SK-N-SH treated with all-trans-retinoic acid at 6 μM for 48 hours (cell line): ENCODE measurements around the gene PHF21B.

Experiments
- ATAC-seq: fragments of 200-7000 bp; cut with Tn5 transposase; 3 replicates; pipeline ENCODE4 v1.9.1; 2020; ENCODE audit warnings: mild to moderate bottlenecking, moderate library complexity
- ARNTL ChIP-seq: fragments of 450-650 bp; formaldehyde crosslinking; IDR thresholded peaks from 2 replicates; pipeline ENCODE4 v1.5.0; 2020; ENCODE audit warnings: low read depth, mild to moderate bottlenecking, moderate library complexity, borderline replicate concordance
- BACH2 ChIP-seq: fragments of 250-450 bp; sonication (Bioruptor Pico); IDR thresholded peaks from 2 replicates; pipeline ENCODE4 v1.9.0; 2021; ENCODE audit warnings: mild to moderate bottlenecking, borderline replicate concordance
- ESRRG ChIP-seq: fragments of 250-450 bp; sonication (Bioruptor Pico); IDR thresholded peaks from 2 replicates; pipeline ENCODE4 v1.6.1; 2021; ENCODE audit warnings: mild to moderate bottlenecking
- GLIS3 ChIP-seq: fragments of 250-450 bp; sonication (Bioruptor Pico); IDR thresholded peaks from 2 replicates; pipeline ENCODE4 v1.5.0; 2020; ENCODE audit warnings: mild to moderate bottlenecking, moderate library complexity
- ISL1 ChIP-seq: fragments of 250-450 bp; sonication (Bioruptor Pico); IDR thresholded peaks from 2 replicates; pipeline ENCODE4 v2.1.2; 2022; ENCODE audit warnings: mild to moderate bottlenecking, moderate library complexity
- OSR1 ChIP-seq: fragments of 250-450 bp; sonication (Bioruptor Pico); IDR thresholded peaks from 2 replicates; pipeline ENCODE4 v1.8.0; 2022; ENCODE audit warnings: moderate library complexity, mild to moderate bottlenecking, inconsistent platforms
- PPARA ChIP-seq: fragments of 250-450 bp; sonication (Bioruptor Pico); IDR thresholded peaks from 2 replicates; pipeline ENCODE4 v1.5.0; 2020; ENCODE audit warnings: mild to moderate bottlenecking, borderline replicate concordance
- SNAI2 ChIP-seq: fragments of 250-450 bp; sonication (Bioruptor Pico); IDR thresholded peaks from 2 replicates; pipeline ENCODE4 v1.5.0; 2020; ENCODE audit warnings: mild to moderate bottlenecking, moderate library complexity
- TOX ChIP-seq: fragments of 250-450 bp; sonication (Bioruptor Pico); IDR thresholded peaks from 2 replicates; pipeline ENCODE4 v1.8.0; 2021; ENCODE audit warnings: mild to moderate bottlenecking, moderate library complexity, borderline replicate concordance
- ZC3H10 ChIP-seq: fragments of 250-450 bp; sonication (Bioruptor Pico); IDR thresholded peaks from 2 replicates; pipeline ENCODE4 v1.5.1; 2021; ENCODE audit warnings: mild to moderate bottlenecking, moderate library complexity
- ZFP3 ChIP-seq: fragments of 250-450 bp; sonication (Bioruptor Pico); IDR thresholded peaks from 2 replicates; pipeline ENCODE4 v1.5.0; 2020; ENCODE audit warnings: mild to moderate bottlenecking, moderate library complexity
- ZNF565 ChIP-seq: fragments of 450-650 bp; formaldehyde crosslinking; conservative IDR thresholded peaks from 2 replicates; pipeline ENCODE4 v1.5.0; 2020; ENCODE audit warnings: low read depth, mild to moderate bottlenecking, moderate library complexity
- ZNF70 ChIP-seq: fragments of 450-650 bp; formaldehyde crosslinking; IDR thresholded peaks from 2 replicates; pipeline ENCODE4 v1.5.0; 2020; ENCODE audit warnings: mild to moderate bottlenecking, moderate library complexity
- ZNF8 ChIP-seq: fragments of 450-650 bp; formaldehyde crosslinking; IDR thresholded peaks from 2 replicates; pipeline ENCODE4 v1.5.0; 2020; ENCODE audit warnings: mild to moderate bottlenecking, moderate library complexity
- TF ChIP-seq, protein P1 (sequence below): fragments of 250-450 bp; sonication (Bioruptor Pico); IDR thresholded peaks from 2 replicates; pipeline ENCODE4 v1.5.1; 2020; ENCODE audit warnings: low read depth, mild to moderate bottlenecking, moderate library complexity
- TF ChIP-seq, protein P2 (sequence below): fragments of 250-450 bp; sonication (Bioruptor Pico); IDR thresholded peaks from 2 replicates; pipeline ENCODE4 v1.8.0; 2021; ENCODE audit warnings: low read depth, mild to moderate bottlenecking, moderate library complexity, borderline replicate concordance
- TF ChIP-seq, protein P3 (sequence below): fragments of 250-450 bp; sonication (Bioruptor Pico); IDR thresholded peaks from 2 replicates; pipeline ENCODE4 v1.5.1; 2021; ENCODE audit warnings: mild to moderate bottlenecking, moderate library complexity
- TF ChIP-seq, protein P4 (sequence below): fragments of 250-450 bp; sonication (Bioruptor Pico); IDR thresholded peaks from 2 replicates; pipeline ENCODE4 v1.5.0; 2020; ENCODE audit warnings: mild to moderate bottlenecking, moderate library complexity

PHF21B gene

DNA sequence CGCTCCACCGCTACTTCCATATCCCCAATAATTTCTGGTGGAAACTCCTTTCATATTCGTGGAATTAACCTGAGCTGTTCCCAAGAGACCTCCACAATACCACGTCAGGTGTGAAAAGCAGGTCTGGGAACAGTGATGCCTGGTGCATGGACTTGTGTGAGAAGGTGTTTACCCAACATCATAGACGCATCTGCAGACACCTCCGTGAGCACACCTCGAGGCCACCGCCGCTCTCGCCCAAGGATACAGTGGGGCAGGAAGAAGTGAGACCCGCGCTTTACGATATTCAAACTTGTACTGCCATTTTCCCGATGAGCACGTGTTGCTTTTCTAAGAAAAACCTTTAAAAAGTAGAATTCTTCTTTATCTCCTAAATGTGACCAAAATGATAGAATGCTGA, 8.2 kb downstream of the PHF21B start:
- TF ChIP-seq, protein P1, sequence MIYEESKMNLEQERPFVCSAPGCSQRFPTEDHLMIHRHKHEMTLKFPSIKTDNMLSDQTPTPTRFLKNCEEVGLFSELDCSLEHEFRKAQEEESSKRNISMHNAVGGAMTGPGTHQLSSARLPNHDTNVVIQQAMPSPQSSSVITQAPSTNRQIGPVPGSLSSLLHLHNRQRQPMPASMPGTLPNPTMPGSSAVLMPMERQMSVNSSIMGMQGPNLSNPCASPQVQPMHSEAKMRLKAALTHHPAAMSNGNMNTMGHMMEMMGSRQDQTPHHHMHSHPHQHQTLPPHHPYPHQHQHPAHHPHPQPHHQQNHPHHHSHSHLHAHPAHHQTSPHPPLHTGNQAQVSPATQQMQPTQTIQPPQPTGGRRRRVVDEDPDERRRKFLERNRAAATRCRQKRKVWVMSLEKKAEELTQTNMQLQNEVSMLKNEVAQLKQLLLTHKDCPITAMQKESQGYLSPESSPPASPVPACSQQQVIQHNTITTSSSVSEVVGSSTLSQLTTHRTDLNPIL (CRISPR knock-in tag), result no peak
- TF ChIP-seq ZNF8 (CRISPR knock-in tag) (no peak), BACH2 (CRISPR knock-in tag) (no peak), ESRRG (CRISPR knock-in tag) (no peak), ZNF565 (no peak), ZNF70 (CRISPR knock-in tag) (no peak), OSR1 (CRISPR knock-in tag) (no peak), TOX (no peak), ZC3H10 (CRISPR knock-in tag) (no peak), ISL1 (CRISPR knock-in tag) (no peak), ZFP3 (CRISPR knock-in tag) (no peak)
- TF ChIP-seq, protein P2, sequence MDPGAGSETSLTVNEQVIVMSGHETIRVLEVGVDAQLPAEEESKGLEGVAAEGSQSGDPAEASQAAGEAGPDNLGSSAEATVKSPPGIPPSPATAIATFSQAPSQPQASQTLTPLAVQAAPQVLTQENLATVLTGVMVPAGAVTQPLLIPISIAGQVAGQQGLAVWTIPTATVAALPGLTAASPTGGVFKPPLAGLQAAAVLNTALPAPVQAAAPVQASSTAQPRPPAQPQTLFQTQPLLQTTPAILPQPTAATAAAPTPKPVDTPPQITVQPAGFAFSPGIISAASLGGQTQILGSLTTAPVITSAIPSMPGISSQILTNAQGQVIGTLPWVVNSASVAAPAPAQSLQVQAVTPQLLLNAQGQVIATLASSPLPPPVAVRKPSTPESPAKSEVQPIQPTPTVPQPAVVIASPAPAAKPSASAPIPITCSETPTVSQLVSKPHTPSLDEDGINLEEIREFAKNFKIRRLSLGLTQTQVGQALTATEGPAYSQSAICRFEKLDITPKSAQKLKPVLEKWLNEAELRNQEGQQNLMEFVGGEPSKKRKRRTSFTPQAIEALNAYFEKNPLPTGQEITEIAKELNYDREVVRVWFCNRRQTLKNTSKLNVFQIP (CRISPR knock-in tag), result no peak
- TF ChIP-seq, protein P3, sequence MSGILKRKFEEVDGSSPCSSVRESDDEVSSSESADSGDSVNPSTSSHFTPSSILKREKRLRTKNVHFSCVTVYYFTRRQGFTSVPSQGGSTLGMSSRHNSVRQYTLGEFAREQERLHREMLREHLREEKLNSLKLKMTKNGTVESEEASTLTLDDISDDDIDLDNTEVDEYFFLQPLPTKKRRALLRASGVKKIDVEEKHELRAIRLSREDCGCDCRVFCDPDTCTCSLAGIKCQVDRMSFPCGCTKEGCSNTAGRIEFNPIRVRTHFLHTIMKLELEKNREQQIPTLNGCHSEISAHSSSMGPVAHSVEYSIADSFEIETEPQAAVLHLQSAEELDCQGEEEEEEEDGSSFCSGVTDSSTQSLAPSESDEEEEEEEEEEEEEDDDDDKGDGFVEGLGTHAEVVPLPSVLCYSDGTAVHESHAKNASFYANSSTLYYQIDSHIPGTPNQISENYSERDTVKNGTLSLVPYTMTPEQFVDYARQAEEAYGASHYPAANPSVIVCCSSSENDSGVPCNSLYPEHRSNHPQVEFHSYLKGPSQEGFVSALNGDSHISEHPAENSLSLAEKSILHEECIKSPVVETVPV, result no peak
- no peak for ATAC-seq

DNA sequence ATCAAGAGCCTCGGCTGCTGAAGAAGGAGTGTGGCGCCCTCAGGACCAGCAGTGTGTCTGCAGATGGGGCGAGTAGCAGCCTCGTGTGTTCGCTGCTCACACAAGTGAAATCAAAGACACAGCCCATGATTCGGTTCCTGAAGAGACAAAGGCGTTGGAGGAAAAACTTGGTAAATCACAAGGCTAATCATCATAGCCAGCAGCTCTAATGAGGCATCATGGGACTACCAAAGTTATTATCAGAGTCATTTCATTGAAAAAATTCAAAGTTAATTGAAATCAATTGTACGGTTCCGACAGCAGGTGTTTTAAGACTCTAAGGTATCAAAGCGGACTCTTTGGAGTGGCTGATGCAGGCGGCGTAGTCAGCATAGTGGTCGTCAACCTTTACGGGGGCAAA, 9.5 kb downstream of the PHF21B start:
- no peak for ATAC-seq
- TF ChIP-seq, protein P2 (CRISPR knock-in tag), result no peak
- TF ChIP-seq ZC3H10 (CRISPR knock-in tag) (no peak), PPARA (no peak), OSR1 (CRISPR knock-in tag) (no peak), ESRRG (CRISPR knock-in tag) (no peak), ARNTL (CRISPR knock-in tag) (no peak), GLIS3 (CRISPR knock-in tag) (no peak), SNAI2 (CRISPR knock-in tag) (no peak), ZFP3 (CRISPR knock-in tag) (no peak)
- TF ChIP-seq, protein P1 (CRISPR knock-in tag), result no peak
- TF ChIP-seq, protein P4, sequence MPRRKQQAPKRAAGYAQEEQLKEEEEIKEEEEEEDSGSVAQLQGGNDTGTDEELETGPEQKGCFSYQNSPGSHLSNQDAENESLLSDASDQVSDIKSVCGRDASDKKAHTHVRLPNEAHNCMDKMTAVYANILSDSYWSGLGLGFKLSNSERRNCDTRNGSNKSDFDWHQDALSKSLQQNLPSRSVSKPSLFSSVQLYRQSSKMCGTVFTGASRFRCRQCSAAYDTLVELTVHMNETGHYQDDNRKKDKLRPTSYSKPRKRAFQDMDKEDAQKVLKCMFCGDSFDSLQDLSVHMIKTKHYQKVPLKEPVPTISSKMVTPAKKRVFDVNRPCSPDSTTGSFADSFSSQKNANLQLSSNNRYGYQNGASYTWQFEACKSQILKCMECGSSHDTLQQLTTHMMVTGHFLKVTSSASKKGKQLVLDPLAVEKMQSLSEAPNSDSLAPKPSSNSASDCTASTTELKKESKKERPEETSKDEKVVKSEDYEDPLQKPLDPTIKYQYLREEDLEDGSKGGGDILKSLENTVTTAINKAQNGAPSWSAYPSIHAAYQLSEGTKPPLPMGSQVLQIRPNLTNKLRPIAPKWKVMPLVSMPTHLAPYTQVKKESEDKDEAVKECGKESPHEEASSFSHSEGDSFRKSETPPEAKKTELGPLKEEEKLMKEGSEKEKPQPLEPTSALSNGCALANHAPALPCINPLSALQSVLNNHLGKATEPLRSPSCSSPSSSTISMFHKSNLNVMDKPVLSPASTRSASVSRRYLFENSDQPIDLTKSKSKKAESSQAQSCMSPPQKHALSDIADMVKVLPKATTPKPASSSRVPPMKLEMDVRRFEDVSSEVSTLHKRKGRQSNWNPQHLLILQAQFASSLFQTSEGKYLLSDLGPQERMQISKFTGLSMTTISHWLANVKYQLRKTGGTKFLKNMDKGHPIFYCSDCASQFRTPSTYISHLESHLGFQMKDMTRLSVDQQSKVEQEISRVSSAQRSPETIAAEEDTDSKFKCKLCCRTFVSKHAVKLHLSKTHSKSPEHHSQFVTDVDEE (CRISPR knock-in tag), result no peak

DNA sequence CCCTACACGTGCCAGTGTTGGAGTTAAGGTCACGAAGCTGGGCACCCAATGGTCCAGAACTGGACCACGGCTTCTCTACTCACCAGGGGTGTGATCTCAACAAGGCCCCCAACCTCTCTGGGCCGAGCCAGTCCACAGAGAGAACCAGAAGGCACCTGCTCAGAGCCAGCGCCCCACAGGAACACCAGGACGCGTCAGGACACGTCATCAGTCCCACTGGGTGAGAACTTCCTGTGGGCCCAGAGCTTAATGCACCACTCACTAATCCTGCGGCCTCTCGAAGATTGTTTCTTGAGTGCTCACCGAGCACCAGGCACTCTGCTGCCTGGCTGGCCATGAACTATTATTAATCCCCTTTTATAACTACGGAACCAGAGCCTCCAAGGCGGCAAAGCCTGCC, 10.1 kb downstream of the PHF21B start:
- TF ChIP-seq, protein P3, result no peak
- TF ChIP-seq TOX, result no peak
- ATAC-seq, result no peak
